D721Med (cell line): Measurements from ENCODE around the gene MTHFSD.

Experiments
- DNase-seq: peaks from one replicate; pipeline ENCODE4 v3.0.0; 2011; ENCODE audit warnings: low spot score; ENCODE audit not compliant: insufficient read length
- FAIRE-seq: peaks from 2 replicates; lab custom pipeline; 2011; peaks lifted over from hg19 to GRCh38; lab: Jason Lieb, UNC
- TF ChIP-seq, protein P1 (sequence below): IDR thresholded peaks from 2 replicates; pipeline ENCODE4 v1.5.1; 2012; ENCODE audit warnings: mild to moderate bottlenecking, control low read depth; ENCODE audit not compliant: insufficient read depth; ENCODE audit errors: missing control alignments

Gene MTHFSD

DNA sequence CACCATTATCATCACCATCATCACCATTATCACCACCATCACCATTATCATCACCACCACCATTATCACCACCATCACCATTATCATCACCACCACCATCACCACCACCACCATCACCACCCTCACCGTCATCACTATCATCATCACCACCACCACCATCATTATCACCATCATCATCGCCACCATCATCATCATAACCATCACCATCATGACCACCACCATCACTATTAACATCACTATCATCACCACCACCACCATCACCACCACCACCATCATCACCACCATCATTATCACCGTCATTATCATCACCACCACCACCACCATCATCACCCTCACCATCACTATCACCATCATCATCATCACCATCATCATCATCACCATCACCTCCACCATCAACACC is 32.5 kb upstream of the MTHFSD start:
- TF ChIP-seq, protein P1, sequence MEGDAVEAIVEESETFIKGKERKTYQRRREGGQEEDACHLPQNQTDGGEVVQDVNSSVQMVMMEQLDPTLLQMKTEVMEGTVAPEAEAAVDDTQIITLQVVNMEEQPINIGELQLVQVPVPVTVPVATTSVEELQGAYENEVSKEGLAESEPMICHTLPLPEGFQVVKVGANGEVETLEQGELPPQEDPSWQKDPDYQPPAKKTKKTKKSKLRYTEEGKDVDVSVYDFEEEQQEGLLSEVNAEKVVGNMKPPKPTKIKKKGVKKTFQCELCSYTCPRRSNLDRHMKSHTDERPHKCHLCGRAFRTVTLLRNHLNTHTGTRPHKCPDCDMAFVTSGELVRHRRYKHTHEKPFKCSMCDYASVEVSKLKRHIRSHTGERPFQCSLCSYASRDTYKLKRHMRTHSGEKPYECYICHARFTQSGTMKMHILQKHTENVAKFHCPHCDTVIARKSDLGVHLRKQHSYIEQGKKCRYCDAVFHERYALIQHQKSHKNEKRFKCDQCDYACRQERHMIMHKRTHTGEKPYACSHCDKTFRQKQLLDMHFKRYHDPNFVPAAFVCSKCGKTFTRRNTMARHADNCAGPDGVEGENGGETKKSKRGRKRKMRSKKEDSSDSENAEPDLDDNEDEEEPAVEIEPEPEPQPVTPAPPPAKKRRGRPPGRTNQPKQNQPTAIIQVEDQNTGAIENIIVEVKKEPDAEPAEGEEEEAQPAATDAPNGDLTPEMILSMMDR, result no peak
- DNase-seq, result no peak
- FAIRE-seq, result no peak

DNA sequence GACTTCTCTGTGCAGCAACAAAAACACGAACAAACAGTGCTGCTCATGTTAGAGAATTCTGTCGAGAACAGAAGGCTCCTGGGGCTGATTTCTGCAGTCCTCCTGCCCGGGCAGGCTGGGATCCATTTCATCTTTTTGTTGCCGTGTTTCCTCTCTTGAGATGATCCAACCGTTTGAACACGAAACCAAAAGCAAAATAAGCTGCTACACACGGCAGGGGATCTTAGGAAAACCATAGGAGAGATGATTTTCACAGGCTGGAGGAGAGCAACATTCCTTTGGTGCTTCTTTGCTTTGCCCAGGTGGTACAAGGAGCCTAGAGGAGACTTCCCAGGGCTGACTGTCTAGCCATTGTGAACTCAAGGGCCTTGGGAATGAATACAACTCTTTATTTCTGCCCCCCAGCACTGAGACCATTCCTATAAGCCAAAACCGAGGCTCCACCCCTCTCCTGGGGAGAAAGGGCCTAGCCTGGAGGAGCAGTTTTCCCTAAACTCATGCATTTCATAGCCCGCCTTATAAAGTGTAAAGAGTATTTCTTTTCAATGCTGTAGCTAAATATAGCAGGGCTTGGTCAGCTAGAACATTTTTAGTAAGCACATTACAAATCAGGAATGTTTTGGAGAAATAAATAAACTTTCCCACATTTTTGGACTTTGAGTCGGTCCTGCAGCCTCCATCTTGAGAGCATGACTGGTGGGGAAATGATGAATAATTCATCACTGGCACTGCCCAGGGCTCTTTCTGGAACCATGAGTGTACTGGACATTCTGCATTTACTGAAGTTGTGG is 31.0 kb upstream of the MTHFSD start:
- FAIRE-seq (no peak), DNase-seq (no peak)
- TF ChIP-seq, protein P1, result no peak

DNA sequence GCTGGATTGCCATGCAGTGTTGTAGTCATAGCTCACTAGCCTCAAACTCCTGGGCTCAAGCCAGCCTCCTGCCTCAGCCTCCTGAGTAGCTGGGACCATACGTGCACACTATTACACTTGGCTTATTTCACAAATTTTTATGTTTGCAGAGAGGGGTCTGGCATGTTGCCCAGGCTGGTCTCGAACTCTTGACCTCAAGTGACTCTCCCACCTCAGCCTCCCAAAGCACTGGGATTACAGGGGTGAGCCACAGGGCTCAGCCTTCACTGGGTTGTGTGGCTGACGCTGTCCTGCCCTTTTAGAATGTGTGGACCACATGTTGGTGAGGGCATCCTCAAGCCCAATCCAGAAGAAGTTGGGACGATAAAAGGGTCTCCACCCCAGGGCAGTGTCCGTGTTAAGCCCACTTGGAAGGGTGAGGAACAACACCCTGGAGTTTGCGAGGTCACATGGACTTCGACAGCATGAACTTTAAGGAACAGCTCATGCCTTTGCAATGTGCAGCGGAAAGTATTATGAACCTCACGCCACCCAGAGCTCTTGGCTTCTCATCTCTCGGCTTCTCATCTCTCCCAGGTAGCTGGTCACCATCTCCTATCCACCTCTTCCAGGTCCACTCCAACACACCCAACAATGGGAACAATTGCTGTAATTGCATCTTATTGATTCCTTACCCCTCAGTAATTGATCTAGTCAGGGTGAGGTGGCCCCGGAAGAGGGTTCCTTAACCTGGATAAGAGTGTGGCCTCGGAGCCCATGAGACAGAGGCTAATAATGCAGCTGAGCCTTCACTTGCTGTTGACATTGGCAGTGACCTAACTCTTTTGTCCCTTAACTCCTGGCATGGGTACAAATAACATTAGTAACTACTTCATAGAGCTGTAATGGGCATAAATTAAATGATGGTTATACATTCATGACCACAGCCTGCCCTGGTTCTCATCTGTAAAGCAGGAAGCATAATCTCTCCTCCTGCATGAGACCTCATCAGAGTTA is 30.0 kb upstream of the MTHFSD start:
- DNase-seq, result no peak
- TF ChIP-seq, protein P1, result no peak
- FAIRE-seq, result no peak

DNA sequence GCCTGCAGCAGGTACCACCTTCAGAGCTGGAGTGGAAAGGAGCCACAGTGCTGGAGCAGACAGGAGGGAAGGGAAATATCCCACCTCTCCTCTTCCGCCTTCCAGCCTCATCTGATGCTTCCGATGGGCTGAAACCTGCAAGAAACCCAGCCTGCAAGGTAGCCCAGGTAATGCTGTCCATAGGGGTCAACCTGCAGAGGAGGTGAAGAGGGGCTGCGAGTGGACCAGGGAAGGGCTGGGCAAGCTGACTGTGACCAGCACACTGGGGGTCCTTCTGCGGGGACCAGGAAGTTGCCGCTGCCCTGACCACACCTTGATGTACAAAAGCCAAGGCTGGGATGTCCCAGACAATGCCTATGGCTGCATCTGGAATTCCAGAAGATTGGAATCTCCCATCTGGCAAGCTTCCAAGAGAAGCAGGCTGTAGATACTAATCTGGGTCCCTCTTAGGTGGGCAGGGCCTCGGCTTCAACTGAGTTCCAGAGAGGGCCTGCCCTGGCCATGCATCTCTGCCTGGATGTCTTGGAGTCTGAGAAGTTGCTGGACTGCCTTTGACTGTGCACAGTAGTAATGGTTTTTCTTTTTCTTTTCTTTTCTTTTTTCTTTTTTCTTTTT is 29.1 kb upstream of the MTHFSD start:
- TF ChIP-seq, protein P1, result no peak
- FAIRE-seq, result no peak

DNA sequence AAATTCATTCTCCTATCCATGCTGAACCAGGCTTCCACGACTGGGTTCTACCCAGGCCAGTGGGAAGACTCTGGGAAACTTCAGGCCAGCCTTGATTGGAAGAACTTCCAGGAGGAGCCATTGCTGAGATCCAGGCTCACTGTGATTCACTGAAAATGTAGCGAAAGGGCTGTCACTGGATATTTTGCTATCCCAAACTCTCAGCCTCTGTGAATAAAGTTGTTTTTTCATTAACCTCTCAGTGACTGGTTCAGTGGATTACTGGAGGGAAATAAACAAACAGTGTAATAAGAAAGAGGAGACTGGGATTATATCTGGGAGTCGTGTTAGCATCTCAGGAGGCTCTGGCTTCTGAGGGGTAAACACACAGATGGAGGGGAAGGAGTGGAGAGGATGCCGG is 26.4 kb upstream of the MTHFSD start:
- TF ChIP-seq, protein P1, result no peak
- FAIRE-seq (no peak), DNase-seq (no peak)

More for the DNA sequence above, 29.1 kb upstream of the MTHFSD start:
- no peak for DNase-seq

DNA sequence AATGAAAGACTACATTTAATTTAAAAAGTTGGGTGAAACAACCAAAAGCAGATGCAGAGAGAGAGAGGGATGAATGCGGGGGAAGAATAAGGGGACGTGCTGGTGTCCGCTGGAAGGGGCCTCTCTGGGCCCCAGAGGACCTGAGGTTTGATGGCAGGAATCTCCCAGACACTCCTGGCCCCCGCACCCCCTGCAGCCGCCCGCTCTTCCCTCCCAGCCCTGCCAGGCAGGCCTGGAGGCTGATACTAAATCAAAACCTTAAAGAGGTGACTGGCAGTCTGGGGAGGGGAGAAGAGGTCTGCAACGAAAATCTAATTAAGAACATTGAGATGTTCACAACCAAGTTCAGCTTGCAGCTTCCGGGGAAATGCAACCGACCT is 25.7 kb upstream of the MTHFSD start:
- DNase-seq (no peak), FAIRE-seq (no peak)
- TF ChIP-seq, protein P1, result no peak
